K562 (cell line): Measurements from ENCODE around the gene ZNF280C. TPM values are rescaled to one million over a fixed set of nuclear protein-coding genes. Genes with fewer than 3 reads are reported as not detected.
"Not testable (repeated sequence)": the region's sequence is repeated elsewhere in the genome, so short reads cannot be mapped to it uniquely, and the experiment has no call there.

ENCODE experiments used
- ATAC-seq: fragments of 200-7000 bp; cut with Tn5 transposase; 3 replicates; pipeline ENCODE4 v1.9.1; 2020; ENCODE audit warnings: moderate library complexity
- BruUV-seq: library from RNA; stranded (reverse); fragments of 400-500 nt; replicated peaks from 2 replicates; lab custom pipeline; 2021; lab: Mats Ljungman, UMichigan
- CTCF ChIA-PET: fragments of 300-600 bp; formaldehyde crosslinking; extraction: SDS; loops from one replicate; lab custom pipeline; 2021; ENCODE audit warnings: low intra/inter-chr PET ratio; lab: Yijun Ruan, JAX
- POLR2A ChIA-PET: fragments of 300-600, 350-650 bp; sonication (Branson Sonifier 250); formaldehyde crosslinking; extraction: SDS; loops from one replicate; lab custom pipeline; 2021; ENCODE audit warnings: antibody characterized with exemption, inconsistent platforms; lab: Yijun Ruan, JAX
- DNase-seq, 4 experiments: peaks; one replicate each; pipeline versions ENCODE4 v3.0.0 to v3.0.0-alpha.2; 2011 to 2018; ENCODE audit warnings: low spot score in 3 of 4, mixed read lengths in 3 of 4; ENCODE audit errors: extremely low read depth in 1 of 4
- FAIRE-seq: peaks from 2 replicates; lab custom pipeline; 2011; peaks lifted over from hg19 to GRCh38; lab: Jason Lieb, UNC
- H2AFZ ChIP-seq: 2 replicates; pipeline ENCODE4 v1.6.0; 2011; ENCODE audit warnings: low read depth, low read length, control low read depth, inconsistent platforms
- H3K27ac ChIP-seq: fragments of 200-600 bp; 3 replicates; pipeline ENCODE4 v1.8.0; 2011; ENCODE audit warnings: low read depth, mild to moderate bottlenecking, control low read depth, inconsistent platforms, low read length, moderate library complexity, mixed read lengths; ENCODE audit errors: extremely low read depth
- H3K27me3 ChIP-seq, 2 experiments: fragments of 300-600 bp in 1 of 2; 2 replicates in 1 of 2; 3 replicates in 1 of 2; pipeline versions ENCODE4 v1.6.0 to v1.8.0; 2011; ENCODE audit warnings: inconsistent platforms in 2 of 2, low read length in 2 of 2, mild to moderate bottlenecking in 1 of 2, mixed read lengths in 1 of 2, moderate library complexity in 1 of 2; ENCODE audit not compliant: control insufficient read depth in 2 of 2, insufficient read depth in 2 of 2
- H3K36me3 ChIP-seq: fragments of 300-600 bp; 3 replicates; pipeline ENCODE4 v1.8.0; 2011; ENCODE audit warnings: mild to moderate bottlenecking, low read length, inconsistent platforms; ENCODE audit not compliant: control insufficient read depth, insufficient read depth
- H3K4me1 ChIP-seq, 2 experiments: fragments of 200-600 bp in 1 of 2; replicated peaks in 1 of 2; 2 replicates in 1 of 2; 3 replicates in 1 of 2; pipeline versions ENCODE4 v1.5.1 to v1.8.0; 2011; ENCODE audit warnings: inconsistent platforms in 2 of 2, low read length in 2 of 2, mild to moderate bottlenecking in 1 of 2, mixed read lengths in 1 of 2, moderate library complexity in 1 of 2; ENCODE audit not compliant: control insufficient read depth in 2 of 2, insufficient read depth in 2 of 2
- H3K4me2 ChIP-seq: 2 replicates; pipeline ENCODE4 v1.6.1; 2011; ENCODE audit warnings: low read length, control low read depth, inconsistent platforms, mixed read lengths; ENCODE audit not compliant: insufficient read depth
- H3K4me3 ChIP-seq: fragments of 200-600 bp; sonication (generic), shearing (Covaris generic); 2 replicates; pipeline ENCODE4 v1.5.1; 2016; ENCODE audit warnings: control low read depth, inconsistent platforms
- H3K79me2 ChIP-seq: fragments of 200-600 bp; 3 replicates; pipeline ENCODE4 v1.8.0; 2011; ENCODE audit warnings: low read length, inconsistent platforms; ENCODE audit not compliant: control insufficient read depth, insufficient read depth
- H3K9ac ChIP-seq, 2 experiments: 2 replicates each; pipeline versions ENCODE4 v1.6.0 to v1.6.1; 2011; ENCODE audit warnings: low read depth in 2 of 2, low read length in 2 of 2, control low read depth in 1 of 2, inconsistent platforms in 1 of 2, mild to moderate bottlenecking in 1 of 2, mixed read lengths in 1 of 2; ENCODE audit not compliant: insufficient read depth in 1 of 2
- H3K9me1 ChIP-seq: one replicate; pipeline ENCODE4 v1.6.0; 2011; ENCODE audit warnings: inconsistent platforms, mild to moderate bottlenecking, low read length, moderate library complexity; ENCODE audit not compliant: control insufficient read depth, insufficient read depth
- H3K9me3 ChIP-seq: replicated peaks from 2 replicates; pipeline ENCODE4 v1.5.1; 2011; ENCODE audit warnings: low read depth, low read length, inconsistent platforms; ENCODE audit not compliant: control insufficient read depth, insufficient read depth
- H4K20me1 ChIP-seq: replicated peaks from 2 replicates; pipeline ENCODE4 v1.6.1; 2011; ENCODE audit warnings: low read length, inconsistent platforms, mixed read lengths; ENCODE audit not compliant: control insufficient read depth, insufficient read depth
- ZNF146 ChIP-seq: IDR thresholded peaks from one replicate; pipeline ENCODE4 v1.6.1; 2018; ENCODE audit warnings: missing compliant biosample characterization; ENCODE audit not compliant: unreplicated experiment
- WGBS: fragments of 100-300 bp; shearing (Covaris generic); methylation state at CpG from one replicate; pipeline ENCODE4 v1.1.6; 2016; ENCODE audit warnings: low coverage, mixed read lengths; ENCODE audit not compliant: insufficient coverage; ENCODE audit errors: missing lambda C conversion rate; 5-methylcytosine and 5-hydroxymethylcytosine counted together
- in situ Hi-C: fragments of 300-500 bp; cut with MboI; formaldehyde crosslinking; loops from 4 replicates; pipeline ENCODE4 v1.15.0; 2018; ENCODE audit warnings: inconsistent platforms, mixed read lengths
- intact Hi-C: fragments of 100-400 bp; cut with micrococcal nuclease; formaldehyde crosslinking; loops from 2 replicates; pipeline ENCODE4 v1.14.2; 2022
- polyA plus RNA-seq, 8 experiments: library from polyadenylated mRNA; depleted of rRNA in 4 of 8; stranded (reverse) in 5 of 8; unstranded in 3 of 8; fragments of >200 nt; fragmentation: Nextera tagmentation in 2 of 8; fragmentation: Illumina TruSeq in 1 of 8; extraction: Ambion mirVana in 2 of 8; extraction: Trizol in 1 of 8; gene quantifications; 2 replicates each; pipeline versions ENCODE4 v1.2.1 to v1.2.3, GENCODE V29; 2011 to 2014; ENCODE audit warnings: inconsistent platforms in 1 of 8, missing spikeins in 1 of 8
- total RNA-seq, 7 experiments: library from RNA; depleted of rRNA in 6 of 7; stranded (reverse); fragments of >200 nt in 6 of 7; fragmentation: Illumina TruSeq in 2 of 7; extraction: Trizol in 2 of 7; gene quantifications; 2 replicates each; pipeline versions ENCODE4 v1.2.1 to v1.2.3, GENCODE V29; 2011 to 2021; ENCODE audit warnings: low replicate concordance in 1 of 7
- TF ChIP-seq, protein P1 (sequence below): sonication (generic); formaldehyde crosslinking; IDR thresholded peaks from 2 replicates; pipeline ENCODE4 v1.5.0; 2020; ENCODE audit warnings: missing genetic modification reagents

ZNF280C gene
- total and polyA plus RNA-seq, 9 of the 15 experiments (the other 6 are each of a cell fraction or from before 2014, with no cell fraction given): 1.6 to 8.3 (median 4.4) TPM

DNA sequence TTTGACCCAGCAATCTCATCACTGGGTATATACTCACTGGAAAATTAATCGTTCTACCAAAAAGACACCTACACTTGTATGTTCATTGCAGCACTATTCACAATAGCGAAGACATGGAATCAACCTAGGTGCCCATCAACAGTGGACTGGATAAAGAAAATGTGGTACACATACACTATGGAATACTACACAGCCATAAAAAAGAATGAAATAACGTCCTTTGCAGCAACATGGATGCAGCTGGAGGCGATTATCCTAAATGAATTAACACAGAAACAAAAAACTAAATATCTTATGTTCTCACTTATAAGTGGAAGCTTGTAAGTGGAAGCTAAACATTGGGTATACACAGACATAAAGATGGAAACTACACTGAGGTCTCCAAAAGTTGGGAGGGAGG is 37.5 kb downstream of the ZNF280C start:
- H3K9me3 ChIP-seq, in situ Hi-C loops, FAIRE-seq, H3K27ac ChIP-seq, DNase-seq, CTCF ChIA-PET, H3K9me1 ChIP-seq, H4K20me1 ChIP-seq, H3K27me3 ChIP-seq, H3K4me1 ChIP-seq, POLR2A ChIA-PET, ATAC-seq, intact Hi-C loops, H2AFZ ChIP-seq, H3K79me2 ChIP-seq, H3K4me3 ChIP-seq, H3K4me2 ChIP-seq, BruUV-seq, H3K9ac ChIP-seq: not testable (repeated sequence)
- WGBS: 82% methylated on average over 3 of the region's 4 CpGs
- H3K36me3 ChIP-seq: peaks cover 47% of the 10 kb centered on the region; the same call in 1 of the 3 replicates
- TF ChIP-seq ZNF146: peak; percentile 51

DNA sequence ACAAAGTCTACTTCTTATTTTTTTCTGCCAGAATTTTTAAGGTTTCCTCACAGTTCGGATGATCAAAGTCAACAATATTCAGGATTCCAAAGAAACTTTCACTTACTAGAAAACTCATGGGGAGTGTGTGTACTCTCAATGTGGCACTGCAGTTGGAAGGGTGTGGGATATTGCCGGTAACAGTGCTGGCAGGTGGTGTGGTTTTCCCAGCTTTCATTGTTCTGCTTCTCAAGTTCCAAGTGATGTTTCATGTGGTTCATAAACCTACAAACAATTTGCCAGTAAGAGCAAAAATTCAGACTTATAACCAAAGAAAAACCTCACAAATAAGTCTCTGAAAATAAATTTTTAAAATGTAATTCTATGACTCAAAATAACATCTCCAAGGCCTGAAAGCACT is 39.8 kb downstream of the ZNF280C start:
- no peak overlapping the region for H3K27ac ChIP-seq
- no peaks in the 10 kb centered on the region for H3K9me3 ChIP-seq
- DNase-seq (no peak), ATAC-seq (no peak), FAIRE-seq (no peak)
- no peak overlapping the region for H3K4me3 ChIP-seq
- H3K4me2 ChIP-seq: no peak overlapping the region
- H3K36me3 ChIP-seq: peaks cover 43% of the 10 kb centered on the region; the same call in 2 of the 3 replicates
- TF ChIP-seq, protein P1, sequence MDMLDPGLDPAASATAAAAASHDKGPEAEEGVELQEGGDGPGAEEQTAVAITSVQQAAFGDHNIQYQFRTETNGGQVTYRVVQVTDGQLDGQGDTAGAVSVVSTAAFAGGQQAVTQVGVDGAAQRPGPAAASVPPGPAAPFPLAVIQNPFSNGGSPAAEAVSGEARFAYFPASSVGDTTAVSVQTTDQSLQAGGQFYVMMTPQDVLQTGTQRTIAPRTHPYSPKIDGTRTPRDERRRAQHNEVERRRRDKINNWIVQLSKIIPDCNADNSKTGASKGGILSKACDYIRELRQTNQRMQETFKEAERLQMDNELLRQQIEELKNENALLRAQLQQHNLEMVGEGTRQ (CRISPR knock-in tag): no peak
- ChIA-PET POLR2A (no interaction called here), CTCF (no interaction called here)
- 92% methylated on average over 2 of the region's 2 CpGs for WGBS
- no peaks in the 10 kb centered on the region for H4K20me1 ChIP-seq
- in situ Hi-C loops (no loop called here), intact Hi-C loops (no loop called here)
- no peak overlapping the region for H2AFZ ChIP-seq
- no peaks in the 10 kb centered on the region for H3K27me3 ChIP-seq
- no peak overlapping the region for H3K9ac ChIP-seq
- no TSS peak for BruUV-seq
- no peaks in the 10 kb centered on the region for H3K9me1 ChIP-seq
- no peaks in the 10 kb centered on the region for H3K79me2 ChIP-seq
- no peaks in the 10 kb centered on the region for H3K4me1 ChIP-seq
